Eye (tissue), 1 donor: Measurements from ENCODE around the gene ZBTB24.
"Not testable (repeated sequence)": the region's sequence is repeated elsewhere in the genome, so short reads cannot be mapped to it uniquely, and the experiment has no call there.

Source experiments
- DNase-seq: peaks from one replicate; pipeline ENCODE4 v3.0.0-alpha.2; 2015

ZBTB24 gene

GRCh38 chr6:109482905-109483734 is at the start of gene ZBTB24:
TSS of gene ZBTB24 (minus strand) at chr6:109483219. CDS start at chr6:109482026, 1,193 bp downstream.
- peak; percentile 93 for DNase-seq

GRCh38 chr6:109531446-109531845 is 48.4 kb upstream of the ZBTB24 start:
- DNase-seq: no peak

GRCh38 chr6:109527989-109528388 is 45.0 kb upstream of the ZBTB24 start:
- no peak for DNase-seq

GRCh38 chr6:109526905-109527628 is 44.0 kb upstream of the ZBTB24 start:
- DNase-seq: peak; percentile 87

- no peak for DNase-seq
These were observed 41.1 kb upstream of the ZBTB24 start for GRCh38 chr6:109524129-109524528.

GRCh38 chr6:109523478-109523877 is 40.5 kb upstream of the ZBTB24 start:
- no peak for DNase-seq

GRCh38 chr6:109521080-109521479 is 38.1 kb upstream of the ZBTB24 start:
- DNase-seq: no peak

- not testable (repeated sequence) for DNase-seq
These were observed 36.6 kb upstream of the ZBTB24 start for GRCh38 chr6:109519647-109520046.

- no peak for DNase-seq
These were observed 33.9 kb upstream of the ZBTB24 start for GRCh38 chr6:109516929-109517328.

GRCh38 chr6:109515781-109516409 is 32.9 kb upstream of the ZBTB24 start:
- no peak for DNase-seq

GRCh38 chr6:109514946-109515345 is 31.9 kb upstream of the ZBTB24 start:
- DNase-seq: no peak

- peak; percentile 10 for DNase-seq
These were observed 30.6 kb upstream of the ZBTB24 start for GRCh38 chr6:109513571-109514071.

GRCh38 chr6:109512271-109512817 is 29.3 kb upstream of the ZBTB24 start:
- no peak for DNase-seq

GRCh38 chr6:109511832-109512231 is 28.8 kb upstream of the ZBTB24 start:
- DNase-seq: no peak

- no peak for DNase-seq
These were observed 27.3 kb upstream of the ZBTB24 start for GRCh38 chr6:109510358-109510757.

GRCh38 chr6:109508166-109508860 is 25.3 kb upstream of the ZBTB24 start:
- no peak for DNase-seq

- DNase-seq: no peak
These were observed 24.6 kb upstream of the ZBTB24 start for GRCh38 chr6:109507490-109508072.

GRCh38 chr6:109506841-109507240 is 23.8 kb upstream of the ZBTB24 start:
- no peak for DNase-seq

GRCh38 chr6:109506314-109506713 is 23.3 kb upstream of the ZBTB24 start:
- DNase-seq: no peak

GRCh38 chr6:109503327-109504224 is 20.6 kb upstream of the ZBTB24 start:
- peak; percentile 37 for DNase-seq

- no peak for DNase-seq
These were observed 15.9 kb upstream of the ZBTB24 start for GRCh38 chr6:109498936-109499335.
